HG03442 (cell line): ENCODE data around the gene TCP11L2.

Experiments used
- ATAC-seq: cut with Tn5 transposase; IDR thresholded peaks from one replicate; pipeline ENCODE4 v1.9.1; 2021; ENCODE audit warnings: mild to moderate bottlenecking, moderate library complexity; ENCODE audit not compliant: unreplicated experiment

TCP11L2 gene

GRCh38 chr12:106387848-106388377 lies 85.4 kb downstream of the TCP11L2 start:
- no peak for ATAC-seq

GRCh38 chr12:106389151-106389550 lies 86.6 kb downstream of the TCP11L2 start:
- no peak for ATAC-seq

DNA sequence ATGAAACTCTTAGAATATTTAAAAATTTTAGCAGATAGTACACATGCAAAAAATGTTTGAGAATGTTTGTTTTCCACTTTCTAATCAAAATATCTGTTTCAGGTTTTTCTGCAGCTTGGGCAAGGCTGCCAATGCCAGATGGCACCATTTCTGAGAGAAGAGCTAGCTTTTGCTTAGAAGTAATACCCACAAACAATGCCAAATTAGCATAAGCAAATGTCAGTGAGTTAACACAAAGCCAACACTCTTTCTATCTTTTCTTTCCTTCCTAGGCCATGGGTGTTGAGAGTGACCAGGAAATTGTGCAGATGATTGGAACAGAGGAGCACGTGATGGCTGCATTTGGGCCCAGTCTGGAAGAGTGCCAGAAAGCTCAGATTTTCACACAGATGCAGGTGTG lies 90.2 kb downstream of the TCP11L2 start:
- ATAC-seq, result no peak
